SJSA1 (cell line): Measurements from ENCODE around the gene ZNF23. TPM values are rescaled to one million over a fixed set of nuclear protein-coding genes. Genes with fewer than 3 reads are reported as not detected.

ENCODE experiments used
- DNase-seq, 2 experiments: peaks; one replicate each; pipeline ENCODE4 v3.0.0-alpha.2; 2015 to 2020; ENCODE audit warnings: low spot score in 2 of 2, low read depth in 1 of 2
- H3K27ac ChIP-seq: fragments of 250-450 bp; sonication (Bioruptor Pico); 2 replicates; pipeline ENCODE4 v1.5.1; 2020; ENCODE audit warnings: mild to moderate bottlenecking, moderate library complexity
- H3K27me3 ChIP-seq: fragments of 250-450 bp; sonication (Bioruptor Pico); replicated peaks from 2 replicates; pipeline ENCODE4 v1.5.1; 2020; ENCODE audit warnings: mild to moderate bottlenecking, moderate library complexity
- H3K36me3 ChIP-seq: fragments of 250-450 bp; sonication (Bioruptor Pico); 2 replicates; pipeline ENCODE4 v1.5.1; 2020; ENCODE audit warnings: mild to moderate bottlenecking
- H3K4me1 ChIP-seq: fragments of 250-450 bp; sonication (Bioruptor Pico); replicated peaks from 2 replicates; pipeline ENCODE4 v1.6.1; 2021; ENCODE audit warnings: mild to moderate bottlenecking
- H3K4me3 ChIP-seq: fragments of 250-450 bp; sonication (Bioruptor Pico); 2 replicates; pipeline ENCODE4 v1.5.1; 2020; ENCODE audit warnings: mild to moderate bottlenecking
- H3K9me3 ChIP-seq: fragments of 250-450 bp; sonication (Bioruptor Pico); replicated peaks from 2 replicates; pipeline ENCODE4 v1.5.1; 2020; ENCODE audit warnings: mild to moderate bottlenecking
- total RNA-seq: library from RNA; depleted of rRNA; stranded (reverse); fragments of >200 nt; shearing (Covaris generic); gene quantifications from 2 replicates; pipeline ENCODE4 v1.2.3, GENCODE V29; 2014; rRNA removed

The ZNF23 gene
- total RNA-seq, 1 experiment from 2014 or later, result 17.6 TPM

GRCh38 chr16:71410146-71410545 is 51.9 kb downstream of the ZNF23 start:
- peaks cover 20% of the 10 kb centered on the region for H3K27me3 ChIP-seq
- H3K36me3 ChIP-seq, result no peaks in the 10 kb centered on the region
- 0 out of 2 replicates have a peak, but pooled peaks cover 3% of the 10 kb centered on the region for H3K4me1 ChIP-seq
- H3K9me3 ChIP-seq, result no peaks in the 10 kb centered on the region
- DNase-seq, result no peak
- H3K27ac ChIP-seq, result no peak overlapping the region
- H3K4me3 ChIP-seq, result no peak overlapping the region

GRCh38 chr16:71409011-71409775 is 52.9 kb downstream of the ZNF23 start:
- 0 out of 2 replicates have a peak, but pooled peaks cover 3% of the 10 kb centered on the region for H3K4me1 ChIP-seq
- H3K9me3 ChIP-seq, result no peaks in the 10 kb centered on the region
- no peak for DNase-seq
- H3K36me3 ChIP-seq, result no peaks in the 10 kb centered on the region
- H3K4me3 ChIP-seq, result no peak overlapping the region
- peaks cover 20% of the 10 kb centered on the region for H3K27me3 ChIP-seq
- no peak overlapping the region for H3K27ac ChIP-seq

GRCh38 chr16:71408536-71408935 is 53.5 kb downstream of the ZNF23 start:
- H3K27me3 ChIP-seq, result peaks cover 20% of the 10 kb centered on the region
- no peak overlapping the region for H3K4me3 ChIP-seq

GRCh38 chr16:71407731-71408130 is 54.3 kb downstream of the ZNF23 start:
- H3K27ac ChIP-seq, result no peak overlapping the region
- H3K27me3 ChIP-seq, result peaks cover 20% of the 10 kb centered on the region
- H3K4me1 ChIP-seq, result 0 out of 2 replicates have a peak, but pooled peaks cover 3% of the 10 kb centered on the region
- no peak for DNase-seq
- no peaks in the 10 kb centered on the region for H3K36me3 ChIP-seq
- H3K4me3 ChIP-seq, result no peak overlapping the region
- no peaks in the 10 kb centered on the region for H3K9me3 ChIP-seq

More at GRCh38 chr16:71408536-71408935, 53.5 kb downstream of the ZNF23 start:
- no peak for DNase-seq
- 0 out of 2 replicates have a peak, but pooled peaks cover 3% of the 10 kb centered on the region for H3K4me1 ChIP-seq
- no peak overlapping the region for H3K27ac ChIP-seq
- H3K9me3 ChIP-seq, result no peaks in the 10 kb centered on the region
- no peaks in the 10 kb centered on the region for H3K36me3 ChIP-seq

- Histone ChIP-seq H3K9me3 (no peaks in the 10 kb centered on the region), H3K27me3 (peaks cover 20% of the 10 kb centered on the region), H3K36me3 (no peaks in the 10 kb centered on the region), H3K4me1 (no peaks in the 10 kb centered on the region), H3K4me3 (no peak overlapping the region), H3K27ac (no peak overlapping the region)
- DNase-seq, result no peak
These were observed 55.3 kb downstream of the ZNF23 start for GRCh38 chr16:71406724-71407123.

GRCh38 chr16:71406316-71406715 is 55.7 kb downstream of the ZNF23 start:
- Histone ChIP-seq H3K27me3 (peaks cover 18% of the 10 kb centered on the region), H3K4me3 (no peak overlapping the region), H3K9me3 (no peaks in the 10 kb centered on the region), H3K27ac (no peak overlapping the region), H3K36me3 (no peaks in the 10 kb centered on the region), H3K4me1 (no peaks in the 10 kb centered on the region)
- DNase-seq, result no peak

- no peaks in the 10 kb centered on the region for H3K36me3 ChIP-seq
- peaks cover 12% of the 10 kb centered on the region for H3K27me3 ChIP-seq
- no peak overlapping the region for H3K27ac ChIP-seq
- H3K4me1 ChIP-seq, result no peaks in the 10 kb centered on the region
- no peaks in the 10 kb centered on the region for H3K9me3 ChIP-seq
- no peak for DNase-seq
- no peak overlapping the region for H3K4me3 ChIP-seq
These were observed 57.7 kb downstream of the ZNF23 start for GRCh38 chr16:71404364-71404763.

GRCh38 chr16:71402674-71403073 is 59.4 kb downstream of the ZNF23 start:
- Histone ChIP-seq H3K9me3 (no peaks in the 10 kb centered on the region), H3K36me3 (no peaks in the 10 kb centered on the region), H3K4me3 (no peak overlapping the region), H3K27me3 (peaks cover 4% of the 10 kb centered on the region; the same call in 1 of the 2 replicates), H3K4me1 (no peaks in the 10 kb centered on the region), H3K27ac (no peak overlapping the region)
- DNase-seq, result no peak

- DNase-seq, result no peak
- H3K36me3 ChIP-seq, result no peaks in the 10 kb centered on the region
- no peak overlapping the region for H3K27ac ChIP-seq
- H3K9me3 ChIP-seq, result no peaks in the 10 kb centered on the region
- no peaks in the 10 kb centered on the region for H3K4me1 ChIP-seq
- peaks cover 4% of the 10 kb centered on the region; the same call in 1 of the 2 replicates for H3K27me3 ChIP-seq
- H3K4me3 ChIP-seq, result no peak overlapping the region
These were observed 60.0 kb downstream of the ZNF23 start for GRCh38 chr16:71402007-71402406.

- no peaks in the 10 kb centered on the region for H3K4me1 ChIP-seq
- H3K36me3 ChIP-seq, result no peaks in the 10 kb centered on the region
- no peak overlapping the region for H3K4me3 ChIP-seq
- no peaks in the 10 kb centered on the region for H3K9me3 ChIP-seq
- 0 out of 2 replicates have a peak, but pooled peaks cover 4% of the 10 kb centered on the region for H3K27me3 ChIP-seq
- no peak overlapping the region for H3K27ac ChIP-seq
- no peak for DNase-seq
These were observed 62.1 kb downstream of the ZNF23 start for GRCh38 chr16:71399801-71400563.

Other genes starting within 250 kb of the ZNF23 start
- gene HYDIN, start 231.5 kb downstream of the ZNF23 start, total RNA-seq, result 0.16 TPM in 1 of 2 replicates, not detected in the other
- gene CMTR2, start 172.8 kb downstream of the ZNF23 start, total RNA-seq, result 17.0 and 31.2 TPM in 2 replicates
- 50.4 and 55.0 TPM in 2 replicates for gene CALB2, start 103.5 kb downstream of the ZNF23 start, total RNA-seq
- not detected in 2 replicates for gene TLE7, start 20.2 kb downstream of the ZNF23 start, total RNA-seq
- gene ZNF19, start 27.1 kb upstream of the ZNF23 start, total RNA-seq, result 0.95 and 4.5 TPM in 2 replicates
- not detected in 2 replicates for gene CHST4, start 64.2 kb upstream of the ZNF23 start, total RNA-seq
- gene TAT, start 114.8 kb upstream of the ZNF23 start, total RNA-seq, result not detected in 2 replicates
- gene MARVELD3, start 163.9 kb upstream of the ZNF23 start, total RNA-seq, result not detected in 2 replicates